GM23338 (cell line): ENCODE results near the gene WSCD1. TPM values are rescaled to one million over a fixed set of nuclear protein-coding genes. Genes with fewer than 3 reads are reported as not detected.

ENCODE experiments used
- ATAC-seq: fragments of 200-7000 bp; cut with Tn5 transposase; 3 replicates; pipeline ENCODE4 v1.9.1; 2020
- DNase-seq: peaks from one replicate; pipeline ENCODE4 v3.0.0-alpha.2; 2015; ENCODE audit warnings: low spot score
- H2AFZ ChIP-seq: fragments of 200-600 bp; sonication (generic); 2 replicates; pipeline ENCODE4 v1.8.0; 2016; ENCODE audit warnings: antibody characterized with exemption, mild to moderate bottlenecking, moderate library complexity
- H3F3A ChIP-seq: fragments of 200-600 bp; sonication (generic); replicated peaks from 2 replicates; pipeline ENCODE4 v1.8.0; 2017; ENCODE audit warnings: antibody characterized with exemption, mixed run types, low read depth
- H3K27ac ChIP-seq: fragments of 200-600 bp; sonication (generic); 2 replicates; pipeline ENCODE4 v1.6.1; 2016; ENCODE audit warnings: low read depth
- H3K27me3 ChIP-seq: fragments of 200-600 bp; sonication (generic); 2 replicates; pipeline ENCODE4 v1.8.0; 2016; ENCODE audit warnings: mild to moderate bottlenecking, mixed run types, moderate library complexity; ENCODE audit not compliant: insufficient read depth
- H3K36me3 ChIP-seq: fragments of 200-600 bp; sonication (generic); 2 replicates; pipeline ENCODE4 v1.8.0; 2016; ENCODE audit warnings: mild to moderate bottlenecking; ENCODE audit not compliant: insufficient read depth
- H3K4me1 ChIP-seq: fragments of 200-600 bp; sonication (generic); 2 replicates; pipeline ENCODE4 v1.8.0; 2016; ENCODE audit warnings: mild to moderate bottlenecking, moderate library complexity; ENCODE audit not compliant: insufficient read depth
- H3K4me2 ChIP-seq: fragments of 200-600 bp; sonication (generic); 2 replicates; pipeline ENCODE4 v1.7.1; 2017; ENCODE audit warnings: mixed run types
- H3K4me3 ChIP-seq: fragments of 200-600 bp; sonication (generic); 2 replicates; pipeline ENCODE4 v1.6.1; 2016; ENCODE audit warnings: mixed run types
- H3K79me2 ChIP-seq: fragments of 200-600 bp; sonication (generic); replicated peaks from 2 replicates; pipeline ENCODE4 v1.8.0; 2017; ENCODE audit warnings: mild to moderate bottlenecking; ENCODE audit not compliant: insufficient read depth
- H3K9me2 ChIP-seq: fragments of 200-600 bp; sonication (generic); 2 replicates; pipeline ENCODE4 v1.8.0; 2017; ENCODE audit not compliant: insufficient read depth
- H4K20me1 ChIP-seq: fragments of 200-600 bp; sonication (generic); replicated peaks from 2 replicates; pipeline ENCODE4 v1.8.0; 2017; ENCODE audit warnings: mild to moderate bottlenecking; ENCODE audit not compliant: insufficient read depth
- H3K27ac Mint-ChIP-seq: 2 replicates; pipeline ENCODE4 v1.8.0; 2020; ENCODE audit warnings: inconsistent platforms, mild to moderate bottlenecking, moderate library complexity, mixed read lengths
- H3K27me3 Mint-ChIP-seq: 3 replicates; pipeline ENCODE4 v1.8.0; 2022; ENCODE audit warnings: low read depth, mild to moderate bottlenecking, moderate library complexity, mixed read lengths, inconsistent platforms; ENCODE audit not compliant: insufficient read depth, poor library complexity
- H3K36me3 Mint-ChIP-seq: 3 replicates; pipeline ENCODE4 v1.8.0; 2021; ENCODE audit warnings: low read depth, mild to moderate bottlenecking, inconsistent platforms, moderate library complexity, mixed read lengths
- H3K4me1 Mint-ChIP-seq: 3 replicates; pipeline ENCODE4 v1.8.0; 2020; ENCODE audit warnings: mild to moderate bottlenecking, inconsistent platforms, mixed read lengths
- H3K4me3 Mint-ChIP-seq: 3 replicates; pipeline ENCODE4 v1.8.0; 2021; ENCODE audit warnings: moderate library complexity, mild to moderate bottlenecking, inconsistent platforms, mixed read lengths
- H3K9me3 Mint-ChIP-seq: 3 replicates; pipeline ENCODE4 v1.8.0; 2020; ENCODE audit warnings: moderate library complexity, mild to moderate bottlenecking, inconsistent platforms, mixed read lengths
- CREB1 ChIP-seq: fragments of 250-450 bp; sonication (Bioruptor Pico); IDR thresholded peaks from 2 replicates; pipeline ENCODE4 v1.5.0; 2020; ENCODE audit warnings: low read depth, mild to moderate bottlenecking, moderate library complexity
- CTCF ChIP-seq, 2 experiments: fragments of 200-600 bp in 1 of 2; sonication (generic) in 1 of 2; conservative IDR thresholded peaks; 2 replicates each; pipeline versions ENCODE4 v1.5.1 to v1.6.1; 2016 to 2017; ENCODE audit warnings: antibody characterized with exemption in 2 of 2, low read depth in 2 of 2, mild to moderate bottlenecking in 2 of 2, moderate library complexity in 1 of 2
- ETS1 ChIP-seq: IDR thresholded peaks from 2 replicates; pipeline ENCODE4 v1.6.1; 2016; ENCODE audit warnings: antibody characterized with exemption
- EZH2 ChIP-seq: fragments of 200-600 bp; sonication (generic); IDR thresholded peaks from one replicate; pipeline ENCODE4 v1.8.0; 2017; ENCODE audit warnings: antibody characterized with exemption, mild to moderate bottlenecking, low read depth; ENCODE audit not compliant: unreplicated experiment
- EZH2phosphoT487 ChIP-seq: fragments of 200-600 bp; sonication (generic); IDR thresholded peaks from one replicate; pipeline ENCODE4 v1.8.1; 2018; ENCODE audit warnings: antibody characterized with exemption; ENCODE audit not compliant: unreplicated experiment
- NANOG ChIP-seq: IDR thresholded peaks from 2 replicates; pipeline ENCODE4 v1.6.1; 2016; ENCODE audit warnings: antibody characterized with exemption, borderline replicate concordance
- POLR2AphosphoS5 ChIP-seq: IDR thresholded peaks from 2 replicates; pipeline ENCODE4 v1.6.1; 2016; ENCODE audit warnings: antibody characterized with exemption, low read depth
- REST ChIP-seq: IDR thresholded peaks from one replicate; pipeline ENCODE4 v1.6.1; 2018; ENCODE audit warnings: antibody characterized with exemption; ENCODE audit not compliant: unreplicated experiment
- STAT1 ChIP-seq: IDR thresholded peaks from one replicate; pipeline ENCODE4 v1.6.1; 2016; ENCODE audit warnings: antibody characterized with exemption; ENCODE audit not compliant: unreplicated experiment
- ZNF114 ChIP-seq: fragments of 250-450 bp; sonication (Bioruptor Pico); IDR thresholded peaks from 2 replicates; pipeline ENCODE4 v1.5.0; 2020; ENCODE audit warnings: mild to moderate bottlenecking, moderate library complexity
- ZNF331 ChIP-seq: fragments of 250-450 bp; sonication (Bioruptor Pico); IDR thresholded peaks from 2 replicates; pipeline ENCODE4 v1.5.0; 2020; ENCODE audit warnings: low read depth, mild to moderate bottlenecking, moderate library complexity
- polyA plus RNA-seq: library from polyadenylated mRNA; unstranded; fragments of >200 nt; fragmentation: Nextera tagmentation; extraction: Ambion mirVana; gene quantifications from 2 replicates; pipeline ENCODE4 v1.2.1, GENCODE V29; 2016
- total RNA-seq: library from RNA; depleted of rRNA; stranded (reverse); fragments of >200 nt; shearing (Covaris generic); gene quantifications from 2 replicates; pipeline ENCODE4 v1.2.3, GENCODE V29; 2014

WSCD1 gene
- total and polyA plus RNA-seq, 2 experiments from 2014 or later: 6.1 to 38.9 TPM

GRCh38 chr17:6106212-6106611 lies 36.0 kb downstream of the WSCD1 start (continued):
- no peak for TF ChIP-seq EZH2
- no peak for TF ChIP-seq STAT1
- TF ChIP-seq ETS1: no peak
- no peak for TF ChIP-seq POLR2AphosphoS5

GRCh38 chr17:6107791-6108190 lies 37.6 kb downstream of the WSCD1 start:
- peaks cover 3% of the 10 kb centered on the region for H3K4me1 ChIP-seq
- Mint-ChIP-seq H3K9me3 (no peaks in the 10 kb centered on the region; the same call in 2 of the 3 replicates), H3K36me3 (peaks cover 67% of the 10 kb centered on the region), H3K4me3 (no peak overlapping the region), H3K27me3 (peaks cover 5% of the 10 kb centered on the region), H3K4me1 (peaks cover 4% of the 10 kb centered on the region), H3K27ac (no peak overlapping the region)
- H2AFZ ChIP-seq: no peak overlapping the region
- no peaks in the 10 kb centered on the region for H3F3A ChIP-seq
- no peaks in the 10 kb centered on the region for H3K36me3 ChIP-seq
- no peak overlapping the region for H3K4me3 ChIP-seq
- ATAC-seq (no peak), DNase-seq (no peak)
- H3K27ac ChIP-seq: no peak overlapping the region
- TF ChIP-seq CREB1 (no peak), NANOG (no peak), ZNF331 (CRISPR knock-in tag) (no peak), CTCF (conservative IDR thresholded peaks at IDR 0.05; ENCODE audit: low read depth in 2 of 2) (no peak), ZNF114 (CRISPR knock-in tag) (no peak), EZH2phosphoT487 (no peak), REST (no peak), ETS1 (no peak), EZH2 (no peak)
- no peaks in the 10 kb centered on the region for H4K20me1 ChIP-seq
- H3K79me2 ChIP-seq: no peaks in the 10 kb centered on the region
- no peak overlapping the region for H3K4me2 ChIP-seq
- H3K27me3 ChIP-seq: no peaks in the 10 kb centered on the region
- peaks cover 7% of the 10 kb centered on the region; the same call in 1 of the 2 replicates for H3K9me2 ChIP-seq
